GM23338 (cell line): Measurements from ENCODE around the gene APOLD1. TPM values are rescaled to one million over a fixed set of nuclear protein-coding genes. Genes with fewer than 3 reads are reported as not detected.

Experiments used
- ATAC-seq: fragments of 200-7000 bp; cut with Tn5 transposase; 3 replicates; pipeline ENCODE4 v1.9.1; 2020
- DNase-seq: peaks from one replicate; pipeline ENCODE4 v3.0.0-alpha.2; 2015; ENCODE audit warnings: low spot score
- H2AFZ ChIP-seq: fragments of 200-600 bp; sonication (generic); 2 replicates; pipeline ENCODE4 v1.8.0; 2016; ENCODE audit warnings: antibody characterized with exemption, mild to moderate bottlenecking, moderate library complexity
- H3F3A ChIP-seq: fragments of 200-600 bp; sonication (generic); replicated peaks from 2 replicates; pipeline ENCODE4 v1.8.0; 2017; ENCODE audit warnings: antibody characterized with exemption, mixed run types, low read depth
- H3K27ac ChIP-seq: fragments of 200-600 bp; sonication (generic); 2 replicates; pipeline ENCODE4 v1.6.1; 2016; ENCODE audit warnings: low read depth
- H3K27me3 ChIP-seq: fragments of 200-600 bp; sonication (generic); 2 replicates; pipeline ENCODE4 v1.8.0; 2016; ENCODE audit warnings: mild to moderate bottlenecking, mixed run types, moderate library complexity; ENCODE audit not compliant: insufficient read depth
- H3K36me3 ChIP-seq: fragments of 200-600 bp; sonication (generic); 2 replicates; pipeline ENCODE4 v1.8.0; 2016; ENCODE audit warnings: mild to moderate bottlenecking; ENCODE audit not compliant: insufficient read depth
- H3K4me1 ChIP-seq: fragments of 200-600 bp; sonication (generic); 2 replicates; pipeline ENCODE4 v1.8.0; 2016; ENCODE audit warnings: mild to moderate bottlenecking, moderate library complexity; ENCODE audit not compliant: insufficient read depth
- H3K4me2 ChIP-seq: fragments of 200-600 bp; sonication (generic); 2 replicates; pipeline ENCODE4 v1.7.1; 2017; ENCODE audit warnings: mixed run types
- H3K4me3 ChIP-seq: fragments of 200-600 bp; sonication (generic); 2 replicates; pipeline ENCODE4 v1.6.1; 2016; ENCODE audit warnings: mixed run types
- H3K79me2 ChIP-seq: fragments of 200-600 bp; sonication (generic); replicated peaks from 2 replicates; pipeline ENCODE4 v1.8.0; 2017; ENCODE audit warnings: mild to moderate bottlenecking; ENCODE audit not compliant: insufficient read depth
- H3K9me2 ChIP-seq: fragments of 200-600 bp; sonication (generic); 2 replicates; pipeline ENCODE4 v1.8.0; 2017; ENCODE audit not compliant: insufficient read depth
- H4K20me1 ChIP-seq: fragments of 200-600 bp; sonication (generic); replicated peaks from 2 replicates; pipeline ENCODE4 v1.8.0; 2017; ENCODE audit warnings: mild to moderate bottlenecking; ENCODE audit not compliant: insufficient read depth
- H3K27ac Mint-ChIP-seq: 2 replicates; pipeline ENCODE4 v1.8.0; 2020; ENCODE audit warnings: inconsistent platforms, mild to moderate bottlenecking, moderate library complexity, mixed read lengths
- H3K27me3 Mint-ChIP-seq: 3 replicates; pipeline ENCODE4 v1.8.0; 2022; ENCODE audit warnings: low read depth, mild to moderate bottlenecking, moderate library complexity, mixed read lengths, inconsistent platforms; ENCODE audit not compliant: insufficient read depth, poor library complexity
- H3K36me3 Mint-ChIP-seq: 3 replicates; pipeline ENCODE4 v1.8.0; 2021; ENCODE audit warnings: low read depth, mild to moderate bottlenecking, inconsistent platforms, moderate library complexity, mixed read lengths
- H3K4me1 Mint-ChIP-seq: 3 replicates; pipeline ENCODE4 v1.8.0; 2020; ENCODE audit warnings: mild to moderate bottlenecking, inconsistent platforms, mixed read lengths
- H3K4me3 Mint-ChIP-seq: 3 replicates; pipeline ENCODE4 v1.8.0; 2021; ENCODE audit warnings: moderate library complexity, mild to moderate bottlenecking, inconsistent platforms, mixed read lengths
- H3K9me3 Mint-ChIP-seq: 3 replicates; pipeline ENCODE4 v1.8.0; 2020; ENCODE audit warnings: moderate library complexity, mild to moderate bottlenecking, inconsistent platforms, mixed read lengths
- CREB1 ChIP-seq: fragments of 250-450 bp; sonication (Bioruptor Pico); IDR thresholded peaks from 2 replicates; pipeline ENCODE4 v1.5.0; 2020; ENCODE audit warnings: low read depth, mild to moderate bottlenecking, moderate library complexity
- CTCF ChIP-seq, 2 experiments: fragments of 200-600 bp in 1 of 2; sonication (generic) in 1 of 2; conservative IDR thresholded peaks; 2 replicates each; pipeline versions ENCODE4 v1.5.1 to v1.6.1; 2016 to 2017; ENCODE audit warnings: antibody characterized with exemption in 2 of 2, low read depth in 2 of 2, mild to moderate bottlenecking in 2 of 2, moderate library complexity in 1 of 2
- ETS1 ChIP-seq: IDR thresholded peaks from 2 replicates; pipeline ENCODE4 v1.6.1; 2016; ENCODE audit warnings: antibody characterized with exemption
- EZH2 ChIP-seq: fragments of 200-600 bp; sonication (generic); IDR thresholded peaks from one replicate; pipeline ENCODE4 v1.8.0; 2017; ENCODE audit warnings: antibody characterized with exemption, mild to moderate bottlenecking, low read depth; ENCODE audit not compliant: unreplicated experiment
- EZH2phosphoT487 ChIP-seq: fragments of 200-600 bp; sonication (generic); IDR thresholded peaks from one replicate; pipeline ENCODE4 v1.8.1; 2018; ENCODE audit warnings: antibody characterized with exemption; ENCODE audit not compliant: unreplicated experiment
- JUNB ChIP-seq: IDR thresholded peaks from one replicate; pipeline ENCODE4 v1.6.1; 2016; ENCODE audit warnings: antibody characterized with exemption; ENCODE audit not compliant: unreplicated experiment
- NANOG ChIP-seq: IDR thresholded peaks from 2 replicates; pipeline ENCODE4 v1.6.1; 2016; ENCODE audit warnings: antibody characterized with exemption, borderline replicate concordance
- POLR2AphosphoS5 ChIP-seq: IDR thresholded peaks from 2 replicates; pipeline ENCODE4 v1.6.1; 2016; ENCODE audit warnings: antibody characterized with exemption, low read depth
- REST ChIP-seq: IDR thresholded peaks from one replicate; pipeline ENCODE4 v1.6.1; 2018; ENCODE audit warnings: antibody characterized with exemption; ENCODE audit not compliant: unreplicated experiment
- STAT1 ChIP-seq: IDR thresholded peaks from one replicate; pipeline ENCODE4 v1.6.1; 2016; ENCODE audit warnings: antibody characterized with exemption; ENCODE audit not compliant: unreplicated experiment
- ZNF114 ChIP-seq: fragments of 250-450 bp; sonication (Bioruptor Pico); IDR thresholded peaks from 2 replicates; pipeline ENCODE4 v1.5.0; 2020; ENCODE audit warnings: mild to moderate bottlenecking, moderate library complexity
- polyA plus RNA-seq: library from polyadenylated mRNA; unstranded; fragments of >200 nt; fragmentation: Nextera tagmentation; extraction: Ambion mirVana; gene quantifications from 2 replicates; pipeline ENCODE4 v1.2.1, GENCODE V29; 2016
- total RNA-seq: library from RNA; depleted of rRNA; stranded (reverse); fragments of >200 nt; shearing (Covaris generic); gene quantifications from 2 replicates; pipeline ENCODE4 v1.2.3, GENCODE V29; 2014

The APOLD1 gene
- total and polyA plus RNA-seq, 2 experiments from 2014 or later = 0.94 to 1.8 TPM

GRCh38 chr12:12823811-12824210, 38.4 kb downstream of the APOLD1 start:
- Histone ChIP-seq H2AFZ (no peak overlapping the region), H3K27me3 (no peaks in the 10 kb centered on the region), H3K4me2 (no peak overlapping the region), H3F3A (no peaks in the 10 kb centered on the region), H4K20me1 (peaks cover 7% of the 10 kb centered on the region), H3K4me3 (no peak overlapping the region), H3K27ac (no peak overlapping the region), H3K79me2 (peaks cover 28% of the 10 kb centered on the region), H3K9me2 (no peaks in the 10 kb centered on the region), H3K36me3 (peaks cover 75% of the 10 kb centered on the region), H3K4me1 (no peaks in the 10 kb centered on the region)
- H3K4me1 Mint-ChIP-seq = no peaks in the 10 kb centered on the region
- no peak overlapping the region for H3K27ac Mint-ChIP-seq
- TF ChIP-seq POLR2AphosphoS5 = no peak
- TF ChIP-seq JUNB = no peak
- no peak for TF ChIP-seq EZH2phosphoT487
- TF ChIP-seq CREB1 = no peak
- no peak for TF ChIP-seq REST
- no peak for TF ChIP-seq CTCF (conservative IDR thresholded peaks at IDR 0.05; ENCODE audit: low read depth in 2 of 2)
- TF ChIP-seq ZNF114 = no peak
- no peak for TF ChIP-seq NANOG
- TF ChIP-seq STAT1 = no peak
- TF ChIP-seq ETS1 = no peak
- no peak for TF ChIP-seq EZH2
- DNase-seq (no peak), ATAC-seq (no peak)
- H3K36me3 Mint-ChIP-seq = peaks cover 73% of the 10 kb centered on the region
- no peaks in the 10 kb centered on the region for H3K27me3 Mint-ChIP-seq
- no peak overlapping the region for H3K4me3 Mint-ChIP-seq
- H3K9me3 Mint-ChIP-seq = no peaks in the 10 kb centered on the region
